GM13977 (cell line): ENCODE data around the gene RFPL2.

Experiments used
- DNase-seq: peaks from one replicate; pipeline ENCODE4 v3.0.0; 2012; ENCODE audit warnings: low spot score
- in situ Hi-C: fragments of 300-500 bp; cut with MboI; formaldehyde crosslinking; loops from one replicate; pipeline ENCODE4 v1.12.0; 2022; ENCODE audit warnings: low sequenced_read_pairs, low pct_unique_long_range_greater_than_20kb, mixed read lengths, inconsistent platforms; ENCODE audit not compliant: unreplicated experiment
- TF ChIP-seq, protein P1 (sequence below): IDR thresholded peaks from 2 replicates; pipeline ENCODE4 v1.5.1; 2012; ENCODE audit warnings: mild to moderate bottlenecking, control low read depth; ENCODE audit not compliant: insufficient read depth; ENCODE audit errors: extremely low read depth, missing control alignments

RFPL2 gene

DNA sequence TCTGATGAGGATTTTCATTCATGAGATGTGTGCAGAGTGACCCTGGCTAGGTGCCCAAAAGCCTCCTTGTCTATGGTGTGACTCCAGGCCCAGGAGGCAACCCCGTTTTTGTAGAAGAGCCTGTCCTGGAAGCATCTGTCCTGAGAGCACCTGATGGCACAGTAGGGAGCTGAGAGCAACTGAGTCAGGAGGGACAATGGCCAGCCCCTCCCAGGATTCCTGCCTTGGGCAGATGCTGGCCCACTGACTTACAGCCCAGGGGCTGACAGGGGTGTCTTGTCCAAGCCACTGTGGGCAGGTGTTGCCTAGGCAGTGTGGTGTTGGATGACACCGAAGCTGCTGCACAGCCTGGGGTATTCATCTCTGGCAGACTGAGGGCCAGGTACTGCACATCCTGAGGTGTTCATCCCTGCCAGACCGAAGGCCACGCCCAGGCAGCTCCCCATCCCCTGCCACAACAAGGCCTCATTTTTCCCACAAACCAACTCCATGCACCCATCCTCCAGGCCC lies 3.2 kb upstream of the RFPL2 start:
- DNase-seq, result no peak
- TF ChIP-seq, protein P1, sequence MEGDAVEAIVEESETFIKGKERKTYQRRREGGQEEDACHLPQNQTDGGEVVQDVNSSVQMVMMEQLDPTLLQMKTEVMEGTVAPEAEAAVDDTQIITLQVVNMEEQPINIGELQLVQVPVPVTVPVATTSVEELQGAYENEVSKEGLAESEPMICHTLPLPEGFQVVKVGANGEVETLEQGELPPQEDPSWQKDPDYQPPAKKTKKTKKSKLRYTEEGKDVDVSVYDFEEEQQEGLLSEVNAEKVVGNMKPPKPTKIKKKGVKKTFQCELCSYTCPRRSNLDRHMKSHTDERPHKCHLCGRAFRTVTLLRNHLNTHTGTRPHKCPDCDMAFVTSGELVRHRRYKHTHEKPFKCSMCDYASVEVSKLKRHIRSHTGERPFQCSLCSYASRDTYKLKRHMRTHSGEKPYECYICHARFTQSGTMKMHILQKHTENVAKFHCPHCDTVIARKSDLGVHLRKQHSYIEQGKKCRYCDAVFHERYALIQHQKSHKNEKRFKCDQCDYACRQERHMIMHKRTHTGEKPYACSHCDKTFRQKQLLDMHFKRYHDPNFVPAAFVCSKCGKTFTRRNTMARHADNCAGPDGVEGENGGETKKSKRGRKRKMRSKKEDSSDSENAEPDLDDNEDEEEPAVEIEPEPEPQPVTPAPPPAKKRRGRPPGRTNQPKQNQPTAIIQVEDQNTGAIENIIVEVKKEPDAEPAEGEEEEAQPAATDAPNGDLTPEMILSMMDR, result no peak
- in situ Hi-C loops, result no loop called here

- peak; percentile 51 for DNase-seq
- TF ChIP-seq, protein P1, result peak; percentile 71
- in situ Hi-C loops, result no loop called here
These were observed 2.2 kb upstream of the RFPL2 start for GRCh38 chr22:32206774-32207758.

- in situ Hi-C loops, result no loop called here
- TF ChIP-seq, protein P1, result no peak
- no peak for DNase-seq
These were observed 1.3 kb upstream of the RFPL2 start for GRCh38 chr22:32205974-32206773.

- TF ChIP-seq, protein P1, result no peak
- in situ Hi-C loops, result no loop called here
- DNase-seq, result peak; percentile 48
These were observed 625 bp downstream of the RFPL2 start for GRCh38 chr22:32204040-32204855.

DNA sequence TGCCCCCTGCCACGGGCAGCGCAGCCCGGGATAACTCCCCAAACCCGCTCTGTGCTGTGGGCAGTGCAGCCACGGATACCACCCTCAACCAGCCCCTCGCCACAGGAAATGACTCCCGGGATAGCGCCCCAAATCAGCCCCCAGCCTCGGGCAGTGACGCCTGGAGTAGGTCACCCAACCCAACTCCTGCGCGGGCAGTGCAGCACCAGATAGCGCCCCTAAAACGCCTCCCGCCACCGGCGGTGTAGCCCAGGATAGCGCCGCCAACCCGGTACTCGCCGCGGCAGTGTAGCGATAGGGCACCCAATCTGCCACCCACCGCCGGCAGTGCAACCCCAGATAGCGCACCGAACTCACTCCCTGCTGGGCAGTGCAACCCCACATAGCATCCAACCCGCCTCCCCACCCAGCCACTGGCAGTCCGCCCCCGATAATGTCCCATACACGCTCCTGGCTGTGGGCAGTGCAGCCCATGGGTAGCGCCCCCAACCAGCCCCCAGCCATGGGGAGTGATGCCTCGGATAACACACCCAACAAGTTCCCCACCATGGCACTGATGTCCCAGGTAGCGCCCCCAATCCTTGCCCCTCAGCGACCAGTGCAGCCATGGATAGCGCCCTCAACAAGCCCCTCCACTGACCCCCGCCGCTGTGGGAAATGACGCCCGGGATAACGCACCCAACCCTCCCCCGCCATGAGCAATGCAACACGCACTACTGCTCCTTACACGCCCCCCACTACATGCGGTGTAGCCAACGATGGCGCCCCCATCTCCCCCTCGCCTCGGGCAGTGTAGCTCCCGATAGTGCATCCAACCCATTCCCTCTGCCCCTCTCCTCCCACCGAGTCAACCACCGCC lies 1.5 kb downstream of the RFPL2 start:
- no peak for DNase-seq
- TF ChIP-seq, protein P1, result no peak

More for the DNA sequence above, 1.5 kb downstream of the RFPL2 start:
- in situ Hi-C loops, result no loop called here
